Left forelimb (tissue), 1 donor: ENCODE results near the gene PTPN2.
"Not testable (repeated sequence)": the region's sequence is repeated elsewhere in the genome, so short reads cannot be mapped to it uniquely, and the experiment has no call there.

Experiments
- DNase-seq: peaks from one replicate; pipeline ENCODE4 v3.0.0-alpha.2; 2018; ENCODE audit warnings: low spot score

PTPN2 gene

GRCh38 chr18:12883684-12884405 is at the start of gene PTPN2:
Gene PTPN2 (minus strand): TSS chr18:12884237. CDS start chr18:12884141, 96 bp downstream.
- peak; percentile 92 for DNase-seq

GRCh38 chr18:12933327-12933726 is 49.3 kb upstream of the PTPN2 start:
- DNase-seq, result no peak

- DNase-seq, result no peak
Measured at GRCh38 chr18:12930908-12931307, 46.9 kb upstream of the PTPN2 start.

DNA sequence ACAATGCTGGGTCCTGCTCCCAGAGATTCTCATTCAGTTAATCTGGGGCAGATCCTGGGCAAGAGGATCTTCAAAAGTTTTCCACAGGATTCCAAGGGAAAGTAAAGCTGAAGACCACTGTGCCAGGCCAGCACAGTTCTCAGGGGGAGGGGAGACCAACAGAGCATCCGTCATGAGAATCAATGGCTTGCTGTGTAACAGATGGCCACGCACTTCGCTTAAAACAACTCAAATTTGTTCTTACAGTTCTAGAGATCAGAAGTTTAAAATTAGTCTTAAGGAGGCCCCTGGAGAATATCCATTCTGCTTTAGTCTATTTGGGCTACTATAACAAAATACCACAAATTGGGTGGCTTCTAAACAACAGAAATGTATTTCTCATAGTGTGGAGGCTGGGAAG is 46.3 kb upstream of the PTPN2 start:
- DNase-seq, result no peak

DNA sequence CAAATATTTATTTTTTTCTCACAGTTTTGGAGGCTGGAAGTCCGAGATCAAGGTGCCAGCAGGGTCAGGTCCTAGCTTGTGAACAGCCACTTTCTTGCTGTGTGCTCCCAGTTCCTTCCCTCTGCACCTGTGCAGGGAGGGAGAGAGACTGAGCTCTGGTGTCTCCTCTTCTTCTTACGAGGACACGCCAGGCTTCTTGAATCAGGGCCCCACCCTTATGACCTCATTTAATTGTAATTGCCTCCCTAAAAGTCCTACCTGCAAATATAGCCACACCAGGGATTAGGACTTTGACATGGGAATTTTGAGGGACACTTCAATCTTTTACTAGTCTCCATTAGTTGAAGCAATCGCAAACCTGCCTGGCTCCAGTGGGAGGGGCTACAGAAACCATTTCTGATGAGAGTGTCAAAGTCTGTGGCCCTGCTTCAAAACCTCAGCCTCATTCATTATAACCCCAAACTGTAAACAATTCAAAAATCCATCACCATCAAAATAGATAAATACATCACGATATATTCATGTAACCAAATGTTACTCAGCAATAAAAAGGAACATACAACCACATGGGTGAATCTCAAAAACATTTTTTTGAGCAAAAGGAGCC is 45.5 kb upstream of the PTPN2 start:
- no peak for DNase-seq

GRCh38 chr18:12928641-12929040 is 44.6 kb upstream of the PTPN2 start:
- DNase-seq, result no peak

DNA sequence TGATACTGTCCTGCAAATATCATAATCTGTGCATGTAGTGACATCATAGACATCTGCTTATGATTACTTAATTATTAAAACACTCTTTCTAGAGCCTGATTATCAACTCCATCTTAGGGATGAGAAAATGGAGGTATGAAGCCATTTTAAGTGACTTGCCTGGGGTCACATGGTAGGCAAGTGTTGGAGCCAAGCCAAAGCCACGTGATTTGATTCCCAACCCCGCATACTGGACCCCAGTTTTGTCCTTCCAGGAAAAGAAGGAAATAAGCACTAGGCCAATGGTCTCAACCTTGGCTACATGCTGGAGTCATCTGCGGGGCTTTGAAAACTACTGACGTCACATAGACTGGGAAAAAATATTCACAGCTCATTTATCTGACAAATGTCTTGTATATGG is 44.2 kb upstream of the PTPN2 start:
- DNase-seq, result no peak

DNA sequence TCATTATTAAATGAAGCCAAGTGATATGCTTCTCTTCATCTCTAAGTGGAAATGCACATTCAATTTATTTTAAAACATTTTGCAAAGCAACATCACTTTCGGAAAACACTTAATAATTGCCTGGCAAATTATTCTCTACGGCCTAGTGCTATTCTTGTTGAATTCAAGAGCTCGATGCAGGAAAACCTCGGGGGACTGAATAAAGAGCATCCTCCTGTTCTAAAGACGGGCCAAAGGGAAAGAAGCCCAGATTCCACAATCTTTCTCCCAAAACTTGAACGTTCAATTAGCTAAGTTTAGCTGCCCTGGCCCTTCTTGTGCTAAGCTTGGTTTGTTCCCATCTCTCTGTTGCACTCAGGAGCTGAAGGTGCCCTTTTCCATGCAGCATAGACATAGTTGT is 40.6 kb upstream of the PTPN2 start:
- no peak for DNase-seq

- no peak for DNase-seq
Measured at GRCh38 chr18:12922266-12922665, 38.2 kb upstream of the PTPN2 start.

- no peak for DNase-seq
Measured at GRCh38 chr18:12921178-12921577, 37.1 kb upstream of the PTPN2 start.

DNA sequence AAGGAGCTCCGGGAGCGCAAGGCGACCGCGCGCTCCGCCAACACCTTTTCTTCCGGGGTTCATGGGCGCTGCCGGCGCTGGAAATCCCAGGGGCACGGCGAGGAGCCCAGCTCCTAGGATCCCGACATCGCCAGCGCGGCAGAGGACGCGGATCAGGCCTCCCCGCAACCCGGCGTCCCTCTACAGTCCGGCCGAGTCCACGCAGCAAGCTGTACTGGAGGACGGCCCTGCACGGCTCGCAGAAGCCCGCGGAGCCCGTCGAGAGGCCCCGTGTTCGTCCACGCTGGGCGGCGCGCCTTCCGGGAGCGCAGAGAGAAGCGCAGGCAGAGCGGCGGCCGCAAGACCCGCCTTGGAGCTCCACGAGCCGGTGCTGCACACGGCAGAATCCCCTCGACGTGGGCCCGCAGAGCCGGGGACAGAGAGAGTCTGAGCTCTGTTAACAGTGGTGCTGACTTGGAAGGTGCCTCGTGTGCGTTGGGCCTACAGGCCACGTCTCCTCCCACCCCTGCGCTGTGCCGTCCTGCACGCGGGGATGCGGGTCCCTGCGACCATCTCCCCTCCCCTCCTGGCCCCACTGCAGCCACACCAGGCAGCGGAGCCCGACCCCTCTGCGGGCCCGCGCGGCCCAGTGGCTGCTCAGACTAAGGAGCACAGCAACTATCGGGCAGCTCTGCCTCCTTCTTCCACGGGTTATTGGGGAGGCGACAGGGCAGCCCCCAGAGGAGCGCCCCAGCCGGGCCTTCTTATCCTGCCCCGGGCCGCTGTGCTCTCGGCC is 28.1 kb upstream of the PTPN2 start:
- no peak for DNase-seq

- DNase-seq, result peak; percentile 68
Measured at GRCh38 chr18:12911025-12911928, 27.2 kb upstream of the PTPN2 start.

DNA sequence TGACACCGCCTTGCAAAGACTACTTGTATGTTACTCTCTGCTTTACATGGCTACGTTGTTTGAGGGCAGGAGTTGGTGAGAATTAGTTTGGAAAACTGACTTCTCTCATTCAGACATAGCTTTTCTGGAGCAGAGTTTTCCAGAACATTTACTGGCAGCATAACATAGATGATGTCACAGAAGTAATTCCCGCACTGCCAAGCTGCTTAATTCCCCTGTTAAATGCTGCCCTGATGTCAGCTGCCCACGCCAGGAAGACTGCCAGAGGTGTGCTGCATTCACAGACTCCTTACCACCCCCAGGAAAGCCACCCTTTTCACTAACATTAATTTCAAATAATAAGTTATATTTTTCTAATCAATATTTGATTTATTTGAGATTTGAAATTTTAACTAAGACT is 24.7 kb upstream of the PTPN2 start:
- DNase-seq, result no peak

- DNase-seq, result no peak
Measured at GRCh38 chr18:12907258-12907925, 23.4 kb upstream of the PTPN2 start.

GRCh38 chr18:12906773-12907172 is 22.7 kb upstream of the PTPN2 start:
- DNase-seq, result no peak

DNA sequence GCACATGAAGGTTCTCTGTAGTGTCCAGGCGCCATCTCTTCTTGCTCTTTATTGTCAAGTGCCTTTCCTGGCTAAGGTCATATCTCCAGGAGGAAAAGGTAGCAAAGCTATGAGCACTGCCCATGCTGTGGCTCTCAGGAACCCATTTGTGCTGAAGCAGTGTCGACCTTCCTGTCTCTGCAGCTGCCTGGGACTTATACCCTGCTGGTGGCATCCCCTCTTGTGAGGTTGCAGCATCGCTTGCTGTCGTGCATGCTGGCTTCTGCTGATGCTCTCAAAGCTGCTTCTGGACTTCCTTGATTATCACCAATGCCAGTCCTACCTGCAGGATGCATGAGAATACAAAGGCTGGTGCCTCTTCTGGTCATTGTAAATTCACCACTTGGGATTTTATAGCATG is 22.1 kb upstream of the PTPN2 start:
- no peak for DNase-seq

DNA sequence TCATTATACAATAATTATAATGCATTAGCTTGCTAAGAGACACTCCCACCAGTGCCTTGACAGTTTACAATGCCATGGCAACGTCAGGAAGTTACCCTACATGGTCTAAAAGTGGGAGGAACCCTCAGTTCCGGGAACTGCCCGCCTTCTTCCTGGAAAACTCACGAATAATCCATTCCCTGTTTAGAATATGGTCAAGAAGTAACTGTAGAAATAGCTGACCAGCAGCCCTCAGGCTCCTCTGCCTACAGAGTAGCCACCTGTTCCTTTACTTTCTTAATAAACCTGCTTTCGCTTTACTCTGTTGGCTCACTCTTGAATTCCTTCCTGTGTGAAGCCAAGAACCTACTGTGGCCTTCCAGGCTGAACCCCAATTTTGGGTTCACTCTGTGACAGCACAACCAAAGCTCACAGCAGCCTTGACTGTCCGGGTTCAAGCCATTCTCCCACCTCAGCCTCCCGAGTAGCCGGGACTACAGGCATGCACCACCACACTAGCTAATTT is 20.0 kb upstream of the PTPN2 start:
- DNase-seq, result no peak

DNA sequence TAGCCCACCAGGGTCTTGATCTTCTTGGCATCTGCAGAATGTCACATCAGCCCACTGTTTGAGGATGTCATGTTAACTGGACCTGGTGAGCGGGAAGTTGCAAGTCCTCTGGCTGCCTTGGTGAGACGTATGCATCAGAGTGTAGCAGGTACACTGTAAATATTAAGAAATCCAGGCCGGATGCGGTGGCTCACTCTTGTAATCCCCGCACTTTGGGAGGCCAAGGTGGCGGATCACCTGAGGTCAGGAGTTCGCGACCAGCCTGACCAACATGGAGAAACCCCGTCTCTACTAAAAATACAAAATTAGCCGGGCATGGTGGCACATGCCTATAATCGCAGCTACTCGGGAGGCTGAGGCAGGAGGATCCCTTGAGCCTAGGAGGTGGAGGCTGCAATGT is 17.2 kb upstream of the PTPN2 start:
- not testable (repeated sequence) for DNase-seq

- not testable (repeated sequence) for DNase-seq
Measured at GRCh38 chr18:12896784-12897333, 12.8 kb upstream of the PTPN2 start.

DNA sequence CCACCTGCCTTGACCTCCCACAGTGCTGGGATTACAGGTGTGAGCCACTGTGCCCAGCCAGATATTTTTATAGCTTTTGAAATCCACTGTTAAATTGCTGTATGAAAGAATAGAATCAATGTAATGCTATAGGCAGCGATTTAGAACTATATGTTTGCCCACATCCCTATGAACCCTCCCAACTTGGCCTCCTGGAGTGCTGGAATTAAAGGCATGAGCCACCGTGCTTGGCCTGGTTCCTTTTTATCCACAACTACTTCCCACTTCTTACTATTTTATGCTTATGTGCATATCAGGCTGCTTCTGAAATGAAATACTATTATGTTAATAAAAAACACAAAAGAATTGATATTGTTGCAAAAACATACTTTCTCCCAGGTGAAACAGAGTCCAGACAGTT is 11.6 kb upstream of the PTPN2 start:
- no peak for DNase-seq

GRCh38 chr18:12895014-12895413 is 11.0 kb upstream of the PTPN2 start:
- no peak for DNase-seq
